Ovary (tissue), 3 donors: ENCODE results near the gene PLTP.

ENCODE experiments used
- EP300 ChIP-seq: sonication (generic); formaldehyde crosslinking; IDR thresholded peaks from one replicate; pipeline ENCODE4 v1.6.1; 2017; ENCODE audit warnings: antibody characterized with exemption
- TF ChIP-seq, protein P1 (sequence below), 3 donors: fragments of 450-650 bp in 2 of 3; fragments of 200-600 bp in 1 of 3; IDR thresholded peaks; one replicate each; pipeline versions ENCODE4 v1.5.1 to v1.8.0; 2016 to 2022; ENCODE audit warnings: antibody characterized with exemption in 3 of 3, mild to moderate bottlenecking in 1 of 3
- donor health status: DM: no; HTN: no; CAD: no.

DNA sequence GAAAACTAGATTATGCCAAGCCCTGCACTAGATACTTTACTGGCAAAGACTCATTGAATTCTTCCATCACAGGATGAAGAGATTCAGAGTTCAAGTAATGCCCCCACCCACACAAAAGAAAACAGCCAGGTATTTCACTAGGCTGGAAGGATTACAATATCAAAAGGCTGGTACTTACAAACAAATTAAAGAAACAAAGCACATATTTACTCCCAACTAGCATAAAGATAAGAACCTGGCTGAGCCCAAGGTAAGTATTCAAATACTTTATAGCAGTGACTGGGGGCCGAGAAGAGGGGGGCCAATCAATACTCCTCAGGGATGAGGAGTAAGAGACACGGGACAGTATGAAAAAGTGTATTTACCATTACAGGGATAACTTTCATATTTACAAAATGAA, 58.5 kb downstream of the PLTP start:
- TF ChIP-seq, protein P1, sequence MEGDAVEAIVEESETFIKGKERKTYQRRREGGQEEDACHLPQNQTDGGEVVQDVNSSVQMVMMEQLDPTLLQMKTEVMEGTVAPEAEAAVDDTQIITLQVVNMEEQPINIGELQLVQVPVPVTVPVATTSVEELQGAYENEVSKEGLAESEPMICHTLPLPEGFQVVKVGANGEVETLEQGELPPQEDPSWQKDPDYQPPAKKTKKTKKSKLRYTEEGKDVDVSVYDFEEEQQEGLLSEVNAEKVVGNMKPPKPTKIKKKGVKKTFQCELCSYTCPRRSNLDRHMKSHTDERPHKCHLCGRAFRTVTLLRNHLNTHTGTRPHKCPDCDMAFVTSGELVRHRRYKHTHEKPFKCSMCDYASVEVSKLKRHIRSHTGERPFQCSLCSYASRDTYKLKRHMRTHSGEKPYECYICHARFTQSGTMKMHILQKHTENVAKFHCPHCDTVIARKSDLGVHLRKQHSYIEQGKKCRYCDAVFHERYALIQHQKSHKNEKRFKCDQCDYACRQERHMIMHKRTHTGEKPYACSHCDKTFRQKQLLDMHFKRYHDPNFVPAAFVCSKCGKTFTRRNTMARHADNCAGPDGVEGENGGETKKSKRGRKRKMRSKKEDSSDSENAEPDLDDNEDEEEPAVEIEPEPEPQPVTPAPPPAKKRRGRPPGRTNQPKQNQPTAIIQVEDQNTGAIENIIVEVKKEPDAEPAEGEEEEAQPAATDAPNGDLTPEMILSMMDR (IDR thresholded peaks at IDR 0.05), result no peak
- no peak for TF ChIP-seq EP300
